GM12874 (cell line): Measurements from ENCODE around the gene USP26.

Experiments
- CTCF ChIP-seq: IDR thresholded peaks from 2 replicates; pipeline ENCODE4 v1.5.1; 2011; ENCODE audit warnings: low read depth, mild to moderate bottlenecking, control low read depth, low read length, moderate library complexity; ENCODE audit not compliant: insufficient read depth

The USP26 gene

DNA sequence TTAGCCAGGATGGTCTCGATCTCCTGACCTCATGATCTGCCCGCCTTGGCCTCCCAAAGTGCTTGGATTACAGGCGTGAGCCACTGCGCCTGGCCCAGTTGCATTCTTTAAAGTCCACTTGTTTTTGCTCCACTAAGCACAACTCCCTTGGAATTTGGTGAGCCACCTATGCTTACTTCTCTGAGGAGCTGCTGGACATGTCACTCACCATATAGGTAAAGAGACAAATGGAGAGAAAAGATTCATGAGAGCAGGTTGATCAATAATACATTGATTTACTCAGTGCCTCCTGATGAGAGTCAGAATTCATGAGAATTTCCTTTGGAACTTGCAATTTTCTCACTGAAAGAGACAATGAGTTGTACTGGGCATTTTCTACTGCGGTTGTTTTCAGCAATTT lies 48.2 kb downstream of the USP26 start:
- no peak for TF ChIP-seq CTCF

GRCh38 chrX:133046601-133047000 lies 50.3 kb downstream of the USP26 start:
- no peak for TF ChIP-seq CTCF

GRCh38 chrX:133045986-133046385 lies 50.9 kb downstream of the USP26 start:
- TF ChIP-seq CTCF, result no peak

- TF ChIP-seq CTCF, result no peak
Measured at GRCh38 chrX:133042260-133042659, 54.6 kb downstream of the USP26 start.

DNA sequence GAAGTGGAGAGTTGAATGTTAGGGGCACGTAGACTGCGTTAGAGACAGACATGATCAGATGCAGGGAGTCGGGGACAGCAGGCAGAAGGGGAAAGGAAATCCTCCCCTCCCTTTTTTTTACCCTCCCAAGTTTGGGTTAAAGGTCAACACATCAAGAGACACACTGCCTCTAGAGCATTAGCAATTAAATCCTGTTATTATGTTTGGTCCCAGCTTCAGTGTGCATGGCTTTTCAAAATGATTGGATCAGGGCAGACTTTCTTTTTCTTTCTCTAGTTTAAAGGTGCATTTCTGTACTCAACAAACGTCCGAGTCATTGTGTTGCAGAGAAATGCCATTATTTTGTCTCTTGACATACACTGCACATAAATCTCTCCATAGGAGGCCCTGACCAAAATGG lies 63.9 kb downstream of the USP26 start:
- no peak for TF ChIP-seq CTCF

GRCh38 chrX:133018229-133018628 lies 78.7 kb downstream of the USP26 start:
- TF ChIP-seq CTCF, result no peak

DNA sequence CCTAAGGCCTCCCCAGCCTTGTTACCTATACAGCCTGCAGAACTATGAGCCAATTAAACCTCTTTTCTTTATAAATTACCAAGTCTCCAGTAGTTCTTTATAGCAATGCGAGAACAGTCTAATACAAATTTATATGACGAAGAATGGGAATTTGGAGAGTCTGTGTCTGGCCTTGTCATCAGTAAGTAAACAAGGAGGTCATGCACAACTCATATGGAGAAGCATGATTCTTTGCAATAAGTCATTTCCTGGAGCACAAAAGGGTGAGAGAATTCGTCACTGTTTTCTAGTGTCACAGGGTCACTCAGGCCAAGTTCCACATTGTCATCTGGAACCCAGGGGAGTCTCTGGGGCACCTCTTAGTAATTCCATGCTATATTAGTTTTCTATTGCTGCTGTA lies 89.5 kb downstream of the USP26 start:
- no peak for TF ChIP-seq CTCF

DNA sequence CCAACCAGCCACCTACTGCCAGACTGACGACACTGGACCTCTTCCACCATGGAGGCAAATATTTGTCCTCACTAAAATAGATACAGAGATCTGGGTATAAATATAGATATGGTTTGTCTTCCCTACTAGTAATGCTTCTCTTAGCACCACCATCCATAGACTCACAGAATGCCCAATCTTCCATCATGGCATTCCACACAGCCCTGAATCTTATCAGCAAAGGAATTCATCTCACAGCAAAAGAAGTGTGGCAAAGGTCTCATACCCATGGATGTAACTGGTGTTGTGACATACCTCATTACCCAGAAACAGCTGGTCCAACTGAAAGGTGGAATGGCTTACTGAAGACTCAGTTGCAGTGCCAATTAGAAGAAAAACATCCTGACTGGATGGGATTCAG lies 91.3 kb downstream of the USP26 start:
- no peak for TF ChIP-seq CTCF
